ENCODE measurements around the gene N4BP2L1. TPM values are rescaled to one million over a fixed set of nuclear protein-coding genes. Genes with fewer than 3 reads are reported as not detected.
A peak's percentile ranks its signal among the peaks of the same experiment; 100 is the strongest.

N4BP2L1 gene
- polyA plus RNA-seq, 2 of the 4 experiments (the other 2 are of a cell fraction), result 0.41 to 0.85 TPM

- 58% methylated on average over 2 of the region's 2 CpGs for WGBS (ENCODE audit: missing lambda C conversion rate)
- ATAC-seq, result peak in 1 of 2 experiments; percentile 46; a peak in 1 of 6 replicates
- TF ChIP-seq HES2 (IDR thresholded peaks at IDR 0.05) (no peak), HMGXB4 (CRISPR knock-in tag; IDR thresholded peaks at IDR 0.05; ENCODE audit: borderline replicate concordance) (no peak), ESRRA (IDR thresholded peaks at IDR 0.05; ENCODE audit: borderline replicate concordance, low read length) (no peak), CBX2 (IDR thresholded peaks at IDR 0.05; ENCODE audit: borderline replicate concordance, low read depth) (no peak), RNF2 (IDR thresholded peaks at IDR 0.05; ENCODE audit: borderline replicate concordance, low read depth) (no peak), MYC (IDR thresholded peaks at IDR 0.05; ENCODE audit: borderline replicate concordance, low read length) (no peak), PHF8 (IDR thresholded peaks at IDR 0.05; ENCODE audit: borderline replicate concordance, low read depth) (no peak), MAX (IDR thresholded peaks at IDR 0.05) (no peak), RARB (CRISPR knock-in tag; IDR thresholded peaks at IDR 0.05) (no peak), MAZ (IDR thresholded peaks at IDR 0.05; ENCODE audit: borderline replicate concordance, low read depth, low read length) (no peak)
- no peaks in the 10 kb centered on the region for H3K9me3 ChIP-seq
- no peak overlapping the region for H3K4me3 ChIP-seq
- H3K27ac ChIP-seq, result no peak overlapping the region
- DNase-seq (ENCODE audit: low read depth in 1 of 2, low spot score in 1 of 2), result peak; percentile 6 to 26
- H3K4me1 ChIP-seq, result no peaks in the 10 kb centered on the region
- ChIA-PET POLR2A (no interaction called here), CTCF (no interaction called here)
- no peak for FAIRE-seq
- no peak overlapping the region for H3K4me2 ChIP-seq
These were observed 15.2 kb upstream of the N4BP2L1 start for GRCh38 chr13:32443111-32443510.

GRCh38 chr13:32438871-32439270, 10.9 kb upstream of the N4BP2L1 start:
- ChIA-PET POLR2A (no interaction called here), CTCF (no interaction called here)
- FAIRE-seq (no peak), DNase-seq (ENCODE audit: low read depth in 1 of 2, low spot score in 1 of 2) (no peak), ATAC-seq (no peak)
- H3K4me3 ChIP-seq, result no peak overlapping the region
- WGBS (ENCODE audit: missing lambda C conversion rate), result 87% methylated on average over 4 of the region's 4 CpGs
- no peaks in the 10 kb centered on the region for H3K4me1 ChIP-seq
- no peaks in the 10 kb centered on the region for H3K9me3 ChIP-seq
- TF ChIP-seq HOXB5 (CRISPR knock-in tag; IDR thresholded peaks at IDR 0.05), result no peak
- H3K4me2 ChIP-seq, result no peak overlapping the region
- H3K27ac ChIP-seq, result no peak overlapping the region

- H3K27ac ChIP-seq, result no peak overlapping the region
- no peak for FAIRE-seq
- no peak for ATAC-seq
- H3K9me3 ChIP-seq, result no peaks in the 10 kb centered on the region
- no peak for TF ChIP-seq FOSB (CRISPR knock-in tag; IDR thresholded peaks at IDR 0.05)
- TF ChIP-seq HDAC2 (IDR thresholded peaks at IDR 0.05), result no peak
- TF ChIP-seq ZC3H11A (IDR thresholded peaks at IDR 0.05), result no peak
- TF ChIP-seq EHMT2 (IDR thresholded peaks at IDR 0.05; ENCODE audit: low read depth), result no peak
- no peak for TF ChIP-seq CBX2 (IDR thresholded peaks at IDR 0.05; ENCODE audit: borderline replicate concordance, low read depth)
- no peak for TF ChIP-seq EP300 (IDR thresholded peaks at IDR 0.05)
- no peak for TF ChIP-seq RARB (CRISPR knock-in tag; IDR thresholded peaks at IDR 0.05)
- no peak for TF ChIP-seq CHD2 (IDR thresholded peaks at IDR 0.05; ENCODE audit: low read length, partially characterized antibody)
- no peak for TF ChIP-seq NR3C1 (IDR thresholded peaks at IDR 0.05)
- no peak for TF ChIP-seq BCL3 (IDR thresholded peaks at IDR 0.05)
- no peak for TF ChIP-seq RAD21 (conservative IDR thresholded peaks at IDR 0.05 in 1 of 2, IDR thresholded peaks at IDR 0.05 in 1 of 2)
- no peak for TF ChIP-seq FOXS1 (CRISPR knock-in tag; IDR thresholded peaks at IDR 0.05)
- no peak for TF ChIP-seq MAZ (IDR thresholded peaks at IDR 0.05; ENCODE audit: borderline replicate concordance, low read depth, low read length)
- TF ChIP-seq BHLHE40 (IDR thresholded peaks at IDR 0.05; ENCODE audit: low read depth, low read length), result no peak
- TF ChIP-seq MAFK (IDR thresholded peaks at IDR 0.05; ENCODE audit: partially characterized antibody), result no peak
- no peak for DNase-seq (ENCODE audit: low read depth in 1 of 2, low spot score in 1 of 2)
- CTCF ChIA-PET, result no interaction called here
- POLR2A ChIA-PET, result no interaction called here
- H3K4me3 ChIP-seq, result no peak overlapping the region
- 93% methylated on average over 3 of the region's 3 CpGs for WGBS (ENCODE audit: missing lambda C conversion rate)
- H3K4me2 ChIP-seq, result no peak overlapping the region
- no peaks in the 10 kb centered on the region for H3K4me1 ChIP-seq
These were observed 4.9 kb upstream of the N4BP2L1 start for GRCh38 chr13:32432856-32433255.

Data from A549 (cell line).